RWPE1 (cell line): ENCODE results near the gene ZNF100.
"Not testable (repeated sequence)": the region's sequence is repeated elsewhere in the genome, so short reads cannot be mapped to it uniquely, and the experiment has no call there.

ENCODE experiments used
- CTCF ChIA-PET: fragments of 350-600 bp; sonication (Branson Sonifier 250); formaldehyde crosslinking; extraction: SDS; loops from one replicate; lab custom pipeline; 2021; lab: Yijun Ruan, JAX
- POLR2A ChIA-PET: fragments of 400-600 bp; formaldehyde crosslinking; extraction: SDS; loops from one replicate; lab custom pipeline; 2020; ENCODE audit warnings: antibody characterized with exemption; ENCODE audit not compliant: low non-redundant PET; lab: Yijun Ruan, JAX
- DNase-seq: peaks from one replicate; pipeline ENCODE4 v3.0.0; 2012; ENCODE audit warnings: low spot score
- H3K27ac ChIP-seq: fragments of 450-650 bp; 2 replicates; pipeline ENCODE4 v1.5.1; 2017
- CTCF ChIP-seq: fragments of 450-650 bp; conservative IDR thresholded peaks from 2 replicates; pipeline ENCODE4 v1.5.1; 2017; ENCODE audit warnings: low read depth, mild to moderate bottlenecking

ZNF100 gene

GRCh38 chr19:21758296-21758695 lies 9.1 kb downstream of the ZNF100 start:
- ChIA-PET CTCF (no interaction called here), POLR2A (no interaction called here)
- DNase-seq, result no peak
- H3K27ac ChIP-seq, result no peak overlapping the region
- no peak for TF ChIP-seq CTCF

GRCh38 chr19:21755555-21755954 lies 11.8 kb downstream of the ZNF100 start:
- H3K27ac ChIP-seq, POLR2A ChIA-PET, DNase-seq: not testable (repeated sequence)
- CTCF ChIA-PET, result interaction anchor here (0.6 kb wide), 1 partner anchor 91 kb away, joined by 3 read pairs; no protein-coding TSS in a partner anchor

DNA sequence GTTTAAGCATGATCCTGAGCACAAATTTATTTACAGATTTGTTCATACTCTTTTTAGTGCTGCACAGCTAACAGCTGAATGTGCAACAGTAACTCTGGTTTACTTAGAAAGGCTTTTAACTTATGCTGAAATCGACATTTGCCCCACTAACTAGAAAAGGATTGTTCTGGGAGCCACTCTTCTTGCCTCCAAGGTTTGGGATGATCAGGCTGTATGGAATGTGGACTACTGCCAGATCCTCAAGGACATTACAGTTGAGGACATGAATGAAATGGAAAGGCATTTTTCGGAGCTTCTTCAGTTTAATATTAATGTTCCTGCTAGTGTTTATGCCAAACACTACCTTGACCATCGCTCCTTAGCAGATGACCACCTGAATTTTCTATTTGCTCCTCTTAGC lies 16.0 kb downstream of the ZNF100 start:
- DNase-seq, result no peak
- ChIA-PET POLR2A (no interaction called here), CTCF (no interaction called here)
- no peak overlapping the region for H3K27ac ChIP-seq
- TF ChIP-seq CTCF, result no peak

DNA sequence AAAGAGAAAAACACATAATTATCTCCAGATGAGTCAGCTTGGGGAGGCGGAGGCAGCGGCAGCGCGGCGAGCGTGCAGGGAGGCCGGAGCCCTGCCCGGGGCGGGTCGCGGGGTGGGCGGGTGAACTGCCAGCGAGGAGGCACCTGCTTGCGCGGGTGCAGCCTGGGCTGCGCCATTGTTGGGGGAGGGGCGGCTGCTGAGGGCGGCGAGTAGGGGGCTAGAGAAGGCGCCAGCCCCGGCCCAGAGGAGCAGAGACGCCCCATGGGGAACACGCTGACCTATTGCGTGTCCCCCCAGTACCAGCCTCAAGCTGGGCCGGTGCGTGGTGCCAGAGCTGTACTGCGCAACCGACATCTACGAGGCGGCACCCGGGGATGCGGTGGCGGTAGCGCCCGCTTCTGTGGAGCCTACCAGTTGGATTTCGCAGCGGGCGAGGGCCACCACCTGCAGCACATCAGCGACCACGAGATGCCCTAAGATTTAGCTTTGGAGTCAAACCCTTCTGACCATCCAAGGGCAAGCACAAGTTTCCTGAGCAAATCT lies 16.7 kb downstream of the ZNF100 start:
- POLR2A ChIA-PET, result no interaction called here
- H3K27ac ChIP-seq, result no peak overlapping the region
- no peak for DNase-seq
- no peak for TF ChIP-seq CTCF
- CTCF ChIA-PET, result interaction anchor here (0.6 kb wide), 1 partner anchor 1193 kb away, joined by 3 read pairs; no protein-coding TSS in a partner anchor

- DNase-seq, result no peak
- CTCF ChIA-PET, result interaction anchor here (0.6 kb wide), 1 partner anchor 247 kb away, joined by 3 read pairs; no protein-coding TSS in a partner anchor
- POLR2A ChIA-PET, result no interaction called here
- TF ChIP-seq CTCF, result no peak
- H3K27ac ChIP-seq, result no peak overlapping the region
These were observed 18.3 kb downstream of the ZNF100 start for GRCh38 chr19:21749090-21749489.

DNA sequence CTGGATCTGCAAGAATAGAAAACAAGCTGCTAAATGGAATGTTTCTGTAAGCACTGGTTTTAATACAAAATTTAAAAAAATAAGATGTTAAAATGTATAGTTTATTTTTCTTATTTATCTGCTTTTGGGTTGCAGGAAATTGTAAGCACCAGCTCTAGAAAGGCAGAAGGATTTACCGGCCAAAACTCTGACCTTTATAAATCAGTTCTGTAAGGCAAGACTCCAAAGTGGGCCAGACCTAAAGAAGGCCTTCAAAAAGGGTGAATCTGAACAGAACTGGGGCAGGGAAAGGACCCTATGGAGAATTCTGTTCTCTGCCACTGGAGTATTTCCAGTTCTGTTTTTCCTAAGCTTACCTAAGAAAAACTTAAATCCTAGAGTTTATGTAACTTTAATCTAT lies 19.3 kb downstream of the ZNF100 start:
- POLR2A ChIA-PET, result no interaction called here
- DNase-seq, result no peak
- H3K27ac ChIP-seq, result no peak overlapping the region
- CTCF ChIA-PET, result no interaction called here
- TF ChIP-seq CTCF, result no peak

DNA sequence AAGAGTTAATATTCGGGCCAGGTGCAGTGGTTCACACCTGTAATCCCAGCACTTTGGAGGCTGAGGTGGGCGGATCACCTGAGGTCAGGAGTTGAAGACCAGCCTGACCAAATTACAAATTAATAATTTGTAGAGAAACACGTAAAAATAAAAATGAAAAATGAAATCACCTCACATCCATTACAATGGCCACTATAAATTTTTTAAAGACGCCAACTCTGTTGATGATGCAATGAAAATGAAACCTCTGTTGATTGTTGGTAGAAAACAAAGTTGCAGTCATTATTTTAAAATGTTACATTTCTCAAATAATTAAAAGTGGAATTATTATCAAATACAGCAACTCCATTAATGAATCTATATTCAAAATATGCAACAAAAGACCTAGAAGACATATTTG lies 26.8 kb downstream of the ZNF100 start:
- no peak for TF ChIP-seq CTCF
- CTCF ChIA-PET, result no interaction called here
- POLR2A ChIA-PET, result no interaction called here
- no peak overlapping the region for H3K27ac ChIP-seq
- no peak for DNase-seq

DNA sequence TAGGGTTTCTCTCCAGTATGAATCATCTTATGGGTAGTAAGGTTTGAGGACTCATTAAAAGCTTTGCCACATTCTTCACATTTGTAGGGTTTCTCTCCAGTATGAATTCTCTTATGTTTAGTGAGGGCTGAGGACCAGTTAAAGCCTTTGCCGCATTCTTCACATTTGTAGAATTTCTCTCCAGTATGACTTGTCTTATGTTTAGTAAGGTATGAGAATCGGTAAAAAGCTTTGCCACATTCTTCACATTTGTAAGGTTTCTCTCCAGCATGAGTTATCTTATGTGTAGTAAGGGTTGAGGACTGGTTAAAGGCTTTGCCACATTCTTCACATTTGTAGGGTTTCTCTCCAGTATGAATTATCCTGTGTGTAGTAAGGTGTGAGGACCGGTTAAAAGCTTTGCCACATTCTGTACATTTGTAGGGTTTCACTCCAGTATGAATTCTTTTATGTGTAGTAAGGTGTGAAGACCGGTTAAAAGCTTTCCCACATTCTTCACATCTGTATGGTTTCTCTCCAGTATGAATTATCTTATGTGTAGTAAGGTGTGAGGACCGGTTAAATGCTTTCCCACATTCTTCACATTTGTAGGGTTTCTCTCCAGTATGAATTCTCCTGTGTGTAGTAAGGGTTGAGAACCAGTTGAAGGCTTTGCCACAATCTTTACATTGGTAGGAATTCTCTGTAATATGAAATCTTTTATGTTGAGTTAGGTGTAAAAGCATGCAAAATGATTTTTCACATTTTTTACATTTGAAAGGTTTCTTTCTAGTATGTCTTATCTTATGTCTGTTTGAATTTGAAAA lies 40.2 kb downstream of the ZNF100 start:
- POLR2A ChIA-PET, H3K27ac ChIP-seq, CTCF ChIA-PET, DNase-seq: not testable (repeated sequence)
